Aorta (tissue), 5 donors: ENCODE measurements around the gene MST1. TPM values are rescaled to one million over a fixed set of nuclear protein-coding genes. Genes with fewer than 3 reads are reported as not detected.

Source experiments
- ATAC-seq: fragments of 200-7000 bp; cut with Tn5 transposase; one replicate; pipeline ENCODE4 v1.9.1; 2022; ENCODE audit warnings: moderate library complexity; ENCODE audit not compliant: low FRiP score
- DNase-seq, 2 donors: peaks; one replicate each; pipeline ENCODE4 v3.0.0-alpha.2; 2020
- H3K27ac ChIP-seq, 2 donors: one replicate each; pipeline ENCODE4 v1.5.1; 2013; ENCODE audit warnings: low read length in 2 of 2, mild to moderate bottlenecking in 2 of 2, moderate library complexity in 2 of 2, control low read depth in 1 of 2, inconsistent platforms in 1 of 2, low read depth in 1 of 2
- H3K27me3 ChIP-seq, 2 donors: one replicate each; pipeline ENCODE4 v1.6.1; 2013; ENCODE audit warnings: control low read depth in 1 of 2, low read length in 1 of 2, mild to moderate bottlenecking in 1 of 2, moderate library complexity in 1 of 2; ENCODE audit not compliant: insufficient read depth in 2 of 2, control insufficient read depth in 1 of 2
- H3K36me3 ChIP-seq, 2 donors: one replicate each; pipeline ENCODE4 v1.6.1; 2013; ENCODE audit warnings: control low read depth in 1 of 2, low read length in 1 of 2, mild to moderate bottlenecking in 1 of 2; ENCODE audit not compliant: insufficient read depth in 2 of 2, control insufficient read depth in 1 of 2
- H3K4me1 ChIP-seq, 2 donors: one replicate each; pipeline ENCODE4 v1.6.1; 2013; ENCODE audit warnings: low read length in 2 of 2, control low read depth in 1 of 2, mild to moderate bottlenecking in 1 of 2, moderate library complexity in 1 of 2; ENCODE audit not compliant: insufficient read depth in 2 of 2, control insufficient read depth in 1 of 2
- H3K4me3 ChIP-seq, 2 donors: one replicate each; pipeline ENCODE4 v1.5.1; 2013; ENCODE audit warnings: low read length in 2 of 2, control low read depth in 1 of 2, mild to moderate bottlenecking in 1 of 2
- H3K9me3 ChIP-seq: one replicate; pipeline ENCODE4 v1.6.1; 2013; ENCODE audit warnings: mild to moderate bottlenecking, low read length; ENCODE audit not compliant: control insufficient read depth
- WGBS, 2 donors: extraction: QIAGEN DNeasy Blood & Tissue Kit; methylation state at CpG; one replicate each; pipeline ENCODE4 v1.1.7; 2013; 5-methylcytosine and 5-hydroxymethylcytosine counted together
- intact Hi-C, 2 donors: fragments of 100-400 bp; cut with DNase I; formaldehyde crosslinking; loops; one replicate each; pipeline versions ENCODE4 v1.14.2 to v1.15.0; 2022
- polyA plus RNA-seq, 2 donors: library from polyadenylated mRNA; stranded (reverse); fragments of 200-250 nt; gene quantifications; one replicate each; pipeline ENCODE4 v1.2.3, GENCODE V29; 2013
- total RNA-seq, 2 donors: library from RNA; stranded (reverse); fragmentation: NEBNext Ultra II Directional; extraction: Animal tissue kit (Norgen Biotek cat#: 25700); gene quantifications; one replicate each; pipeline ENCODE4 v1.2.1, GENCODE V29; 2021
- donor health status: healthy with polysubstance abuse.
- donor health status: Bipolar disorder and iron deficiency.
- donor health status: DM: no; HTN: no; CAD: no.
- donor health status: DM: no; HTN: no; CAD: no.
- donor health status: DM: yes; HTN: yes; CAD: no.

The MST1 gene
- total and polyA plus RNA-seq, 4 donors, result 4.5 to 64.7 (median 11.1) TPM

DNA sequence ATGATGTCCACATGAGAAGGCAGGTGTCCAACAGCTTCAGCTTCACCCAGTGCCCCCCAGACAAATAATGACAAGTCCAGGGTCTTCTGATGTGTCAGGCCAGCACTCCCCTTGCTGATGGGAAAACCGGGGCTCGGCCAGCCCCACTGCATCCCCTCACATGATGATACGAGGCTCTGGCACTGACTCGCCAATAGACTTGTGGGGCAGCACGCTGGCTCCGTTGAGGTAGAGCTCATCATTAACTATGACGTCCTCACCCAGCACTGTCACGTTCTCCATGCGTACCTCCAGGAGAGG lies 32.3 kb upstream of the MST1 start:
- Histone ChIP-seq H3K4me3 (no peak overlapping the region), H3K4me1 (no peaks in the 10 kb centered on the region), H3K27me3 (no peaks in the 10 kb centered on the region), H3K27ac (no peak overlapping the region), H3K9me3 (no peaks in the 10 kb centered on the region), H3K36me3 (peaks cover 0 to under 1% of the 10 kb centered on the region in 2 donors)
- WGBS, 2 donors, result 71 to 72% methylated on average over 9 of the region's 9 CpGs
- DNase-seq, result peak in 1 of 2 donors; percentile 45
- intact Hi-C loops, result loop anchor here (5.0 to 10.0 kb wide), 2 partner anchors 63 to 181 kb away; partner anchors contain the start of genes IP6K1 (in 1 of the 2) and MST1R (in 1 of the 2)
- no peak for ATAC-seq

DNA sequence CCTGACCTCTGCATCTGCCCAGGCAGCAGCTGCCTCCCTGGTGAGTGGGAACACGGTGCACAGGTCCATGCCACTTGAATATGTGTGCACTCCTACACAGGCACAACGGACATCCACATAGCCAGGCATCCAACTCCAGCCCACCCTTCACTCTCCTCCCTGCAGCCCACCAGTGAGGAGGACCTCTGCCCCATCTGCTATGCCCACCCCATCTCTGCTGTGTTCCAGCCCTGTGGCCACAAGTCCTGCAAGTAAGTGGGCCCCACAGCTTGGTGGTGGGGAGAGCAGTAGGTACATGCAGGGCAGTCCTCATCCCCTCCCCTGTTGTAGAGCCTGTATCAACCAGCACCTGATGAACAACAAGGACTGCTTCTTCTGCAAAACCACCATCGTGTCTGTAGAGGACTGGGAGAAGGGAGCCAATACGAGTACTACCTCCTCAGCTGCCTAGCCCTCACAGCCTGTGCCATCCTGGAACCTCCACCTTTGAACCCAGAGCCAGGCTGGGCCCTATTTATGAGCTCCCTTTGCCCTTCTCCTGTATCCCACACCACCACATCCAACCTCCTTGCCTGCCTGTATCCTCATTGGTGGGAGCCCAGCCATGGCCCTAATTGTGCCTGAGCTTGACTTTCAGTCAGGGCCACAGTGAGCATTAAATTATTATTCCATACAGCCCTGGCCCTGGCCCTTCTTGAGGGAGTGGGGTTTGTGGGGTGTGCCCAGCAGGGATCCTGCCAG lies 31.8 kb upstream of the MST1 start:
- 48 to 63% methylated on average over 4 of the region's 4 CpGs for WGBS, 2 donors
- ATAC-seq (no peak), DNase-seq (peak in 1 of 2 donors; percentile 66)
- no peak overlapping the region for H3K4me3 ChIP-seq
- intact Hi-C loops, result loop anchor here (5.0 to 10.0 kb wide), 2 partner anchors 64 to 181 kb away; partner anchors contain the start of genes IP6K1 (in 1 of the 2) and MST1R (in 1 of the 2)
- H3K27me3 ChIP-seq, result no peaks in the 10 kb centered on the region
- no peaks in the 10 kb centered on the region for H3K4me1 ChIP-seq
- no peaks in the 10 kb centered on the region for H3K9me3 ChIP-seq
- no peak overlapping the region for H3K27ac ChIP-seq
- H3K36me3 ChIP-seq, result no peaks in the 10 kb centered on the region

DNA sequence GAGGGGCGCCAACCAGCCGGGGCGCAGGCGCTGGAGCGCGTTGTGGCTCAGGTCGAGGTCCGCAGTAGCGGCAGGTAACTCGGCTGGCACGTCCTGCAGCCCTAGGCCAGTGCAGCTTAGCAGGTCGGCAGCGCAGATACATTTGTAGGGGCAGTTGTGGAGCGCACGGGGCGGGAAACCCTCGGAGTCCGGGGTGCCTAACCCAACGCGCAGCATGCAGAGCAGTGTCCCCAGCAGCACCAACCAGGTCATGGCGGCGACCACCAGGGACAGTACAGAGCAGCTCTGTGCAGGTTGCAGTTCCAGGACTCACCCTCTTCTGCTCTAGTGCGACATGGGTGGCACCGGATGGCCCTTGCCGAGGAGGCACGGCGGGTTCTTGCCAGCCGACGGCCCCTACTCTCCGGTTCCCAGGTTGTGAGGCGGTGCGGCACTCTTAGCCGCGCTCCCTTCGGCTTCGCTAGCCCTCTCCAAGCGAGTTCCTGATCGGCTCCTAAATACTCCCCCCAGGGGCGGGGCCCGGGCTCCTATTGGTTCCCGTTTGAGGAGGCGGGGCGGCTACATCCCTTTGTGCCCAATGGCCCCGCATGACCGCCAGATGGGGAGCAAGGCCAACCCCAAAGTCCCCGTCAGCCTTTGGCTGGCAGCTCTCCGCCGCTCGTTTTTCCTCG lies 30.1 kb upstream of the MST1 start, which contains the start of gene AMIGO3:
Gene AMIGO3, minus strand, starts transcription at position 471 of the 671 bp plus-strand sequence. Its CDS starts 219 bp downstream, at position 252.
- H3K36me3 ChIP-seq, result no peaks in the 10 kb centered on the region
- H3K4me1 ChIP-seq, result no peaks in the 10 kb centered on the region
- no peaks in the 10 kb centered on the region for H3K27me3 ChIP-seq
- no peak within 1 kb of the TSS for H3K27ac ChIP-seq
- 1% methylated on average over 46 to 50 of the region's 50 CpGs for WGBS, 2 donors
- ATAC-seq (peak; percentile 82), DNase-seq (peak; percentile 97 to 98)
- H3K4me3 ChIP-seq, result no peak within 1 kb of the TSS
- H3K9me3 ChIP-seq, result no peaks in the 10 kb centered on the region
- intact Hi-C loops, result no loop called here

DNA sequence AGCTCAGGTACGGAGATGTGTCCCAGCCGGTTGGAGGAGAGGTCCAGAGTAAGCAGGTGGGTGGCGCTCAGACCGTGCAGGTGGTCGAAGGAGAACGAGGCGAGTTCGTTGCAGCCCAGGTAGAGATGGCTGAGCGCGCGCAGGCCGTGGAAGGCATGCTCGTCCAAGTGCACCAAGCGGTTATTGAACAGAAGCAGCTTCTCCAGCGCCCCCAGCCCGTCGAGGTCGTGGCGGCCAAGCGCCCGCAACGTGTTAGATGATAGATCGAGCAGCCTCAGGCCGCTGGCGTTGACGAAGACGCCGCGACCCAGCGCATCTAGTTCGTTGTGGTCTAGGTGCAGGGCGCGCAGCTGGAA lies 29.6 kb upstream of the MST1 start:
- Histone ChIP-seq H3K4me3 (no peak overlapping the region), H3K9me3 (no peaks in the 10 kb centered on the region), H3K36me3 (no peaks in the 10 kb centered on the region), H3K27ac (no peak overlapping the region), H3K27me3 (no peaks in the 10 kb centered on the region), H3K4me1 (no peaks in the 10 kb centered on the region)
- WGBS, 2 donors, result 8 to 13% methylated on average over 33 of the region's 33 CpGs
- intact Hi-C loops, result no loop called here
- no peak for ATAC-seq
- peak in 1 of 2 donors; percentile 78 for DNase-seq

DNA sequence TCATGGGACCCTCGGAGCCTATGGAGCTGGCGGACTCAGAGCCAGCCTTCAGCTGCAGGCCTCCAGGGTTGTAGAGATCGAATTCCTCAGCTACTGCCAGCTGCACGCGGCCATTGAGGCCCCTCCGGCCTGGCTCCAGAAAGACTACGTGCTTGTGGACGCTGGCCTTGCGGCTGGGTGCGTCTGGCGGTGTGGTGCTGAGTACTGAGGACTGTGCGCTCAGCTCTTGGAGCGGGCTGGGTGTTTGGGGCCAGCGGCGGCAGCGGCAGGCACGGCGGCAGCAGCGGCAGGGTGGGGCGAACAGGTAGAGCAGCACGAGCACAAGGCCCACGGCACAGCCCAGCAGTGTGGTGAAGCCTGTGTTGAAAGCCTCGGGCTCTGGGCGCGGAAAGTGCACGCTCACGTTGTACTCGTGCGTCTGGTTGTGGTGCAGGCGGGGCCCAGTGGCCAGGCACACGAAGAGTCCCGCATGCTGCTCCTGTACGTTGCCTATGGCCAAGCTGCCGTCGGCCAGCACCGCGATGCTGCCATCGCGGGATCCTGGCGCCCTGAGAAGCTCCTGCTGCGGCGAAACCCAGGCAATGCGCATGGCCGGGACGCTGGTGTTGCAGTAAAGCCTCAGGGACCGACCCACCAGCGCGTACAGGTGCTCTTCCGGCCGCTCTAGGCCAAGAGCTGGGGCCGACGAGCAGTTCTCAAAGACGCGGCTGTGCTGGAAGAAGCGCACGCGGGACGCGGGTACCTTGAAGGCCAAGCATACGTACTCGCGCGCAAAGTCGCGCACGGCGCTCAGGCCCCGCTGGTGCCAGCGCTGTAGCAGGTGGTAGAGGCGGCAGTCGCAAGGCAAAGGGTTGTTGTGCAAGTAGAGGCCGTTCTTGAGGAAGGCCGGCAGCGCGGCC lies 28.9 kb upstream of the MST1 start:
- no peaks in the 10 kb centered on the region for H3K4me1 ChIP-seq
- ATAC-seq, result no peak
- intact Hi-C loops, result no loop called here
- H3K9me3 ChIP-seq, result no peaks in the 10 kb centered on the region
- no peak overlapping the region for H3K27ac ChIP-seq
- no peak overlapping the region for H3K4me3 ChIP-seq
- H3K27me3 ChIP-seq, result no peaks in the 10 kb centered on the region
- WGBS, 2 donors, result 70 to 71% methylated on average over 75 of the region's 75 CpGs
- DNase-seq, result peak in 1 of 2 donors; percentile 77
- no peaks in the 10 kb centered on the region for H3K36me3 ChIP-seq

DNA sequence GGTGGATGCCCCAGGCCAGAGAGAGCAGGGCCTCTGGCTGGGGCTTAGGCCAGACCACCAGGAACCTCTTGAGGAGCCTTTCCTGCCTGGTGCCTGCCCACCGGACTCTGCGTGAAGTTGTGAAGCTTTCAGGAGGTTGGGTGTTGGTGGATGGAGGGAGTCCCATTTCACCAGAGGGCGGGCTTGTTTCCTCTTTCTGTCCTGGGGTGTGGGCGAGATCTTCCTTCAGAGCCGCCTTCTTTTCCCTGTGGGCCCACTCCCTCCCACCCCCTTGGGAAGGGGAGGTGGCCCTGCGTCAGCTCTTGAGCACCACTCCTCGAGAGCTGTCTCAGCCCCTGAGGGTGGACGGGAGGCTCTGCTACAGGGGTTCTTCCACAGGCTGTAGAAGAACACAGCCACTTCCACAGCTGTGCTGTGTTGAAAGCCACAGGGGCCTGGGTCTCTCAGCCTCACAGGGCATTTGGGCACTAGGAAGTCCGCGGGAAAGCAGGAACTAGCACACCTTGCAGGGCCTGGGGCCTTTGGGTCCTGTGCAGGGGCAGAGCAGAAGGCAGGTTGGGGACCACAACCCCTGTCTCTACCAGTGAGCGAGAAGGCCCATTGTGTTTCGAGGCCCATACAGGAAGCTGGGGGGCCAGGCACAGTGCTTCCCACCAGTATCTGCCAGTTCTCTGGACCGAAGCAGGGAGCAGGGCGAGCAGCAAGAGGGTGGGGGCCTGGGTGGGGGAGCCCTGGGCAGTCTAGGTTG lies 28.1 kb upstream of the MST1 start:
- intact Hi-C loops, result no loop called here
- H3K27me3 ChIP-seq, result no peaks in the 10 kb centered on the region
- no peak overlapping the region for H3K4me3 ChIP-seq
- no peaks in the 10 kb centered on the region for H3K36me3 ChIP-seq
- no peaks in the 10 kb centered on the region for H3K9me3 ChIP-seq
- H3K27ac ChIP-seq, result no peak overlapping the region
- ATAC-seq, result no peak
- 96% methylated on average over 14 of the region's 14 CpGs for WGBS, 2 donors
- no peaks in the 10 kb centered on the region for H3K4me1 ChIP-seq
- peak in 1 of 2 donors; percentile 68 for DNase-seq

DNA sequence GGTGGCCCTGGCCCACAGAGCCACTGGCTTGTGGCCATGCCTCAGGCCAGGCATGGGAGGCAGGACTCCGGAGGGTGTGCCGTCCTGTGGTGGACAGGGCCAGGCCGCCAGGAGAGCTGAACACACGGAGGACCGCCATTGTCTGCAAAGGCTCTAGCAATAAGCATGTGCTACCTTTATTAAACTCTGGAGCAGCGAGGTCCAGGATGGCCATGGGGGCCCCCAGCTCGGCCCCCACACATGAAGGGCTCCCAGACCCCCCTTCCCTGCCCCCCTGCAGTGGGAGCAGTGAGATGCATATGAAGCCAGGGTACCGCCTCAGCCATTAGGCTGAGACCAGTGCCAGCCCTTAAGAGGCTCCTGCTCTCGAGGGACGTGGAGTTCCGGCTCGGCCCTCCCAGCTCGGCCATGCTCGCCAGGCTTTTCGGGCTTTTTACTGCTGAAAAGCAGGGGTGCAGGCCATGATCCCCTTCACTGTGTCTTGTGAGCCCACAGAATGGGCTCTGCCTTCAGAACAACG lies 27.5 kb upstream of the MST1 start:
- H3K27me3 ChIP-seq, result no peaks in the 10 kb centered on the region
- no peaks in the 10 kb centered on the region for H3K4me1 ChIP-seq
- no peak overlapping the region for H3K4me3 ChIP-seq
- ATAC-seq (no peak), DNase-seq (peak in 1 of 2 donors; percentile 59)
- H3K27ac ChIP-seq, result no peak overlapping the region
- intact Hi-C loops, result no loop called here
- 88 to 92% methylated on average over 16 of the region's 16 CpGs for WGBS, 2 donors
- no peaks in the 10 kb centered on the region for H3K36me3 ChIP-seq
- H3K9me3 ChIP-seq, result no peaks in the 10 kb centered on the region

DNA sequence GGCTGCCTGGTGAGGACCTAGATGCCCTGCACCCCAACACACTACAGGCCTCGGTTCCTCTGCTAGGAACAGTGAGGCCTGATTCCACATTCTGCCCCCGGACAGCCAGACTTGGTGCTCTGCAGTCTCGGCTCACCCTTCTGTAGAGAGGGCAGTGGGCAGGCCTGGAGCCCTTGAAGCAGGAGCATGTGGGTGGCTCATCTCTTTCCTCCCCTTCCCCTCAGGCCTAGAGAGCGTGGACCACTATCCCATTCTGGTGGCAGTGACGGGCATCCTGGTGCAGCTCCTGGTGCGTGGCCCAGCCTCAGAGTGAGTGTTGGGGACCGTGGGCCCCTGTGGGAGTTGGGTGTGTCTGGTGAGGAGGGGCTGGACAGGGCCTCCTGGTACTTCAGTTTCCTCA lies 26.9 kb upstream of the MST1 start:
- Histone ChIP-seq H3K4me3 (no peak overlapping the region), H3K9me3 (no peaks in the 10 kb centered on the region), H3K4me1 (no peaks in the 10 kb centered on the region), H3K27me3 (no peaks in the 10 kb centered on the region), H3K36me3 (no peaks in the 10 kb centered on the region), H3K27ac (no peak overlapping the region)
- DNase-seq (peak in 1 of 2 donors; percentile 60), ATAC-seq (no peak)
- intact Hi-C loops, result no loop called here
- 92 to 93% methylated on average over 7 of the region's 7 CpGs for whole genome bisulfite sequencing, 2 donors
